VCaP (cell line): Measurements from ENCODE around the gene WDR90.

Experiments
- H3K27ac ChIP-seq: fragments of 450-650 bp; 2 replicates; pipeline ENCODE4 v1.5.1; 2017
- TF ChIP-seq, protein P1 (sequence below): fragments of 450-650 bp; conservative IDR thresholded peaks from 2 replicates; pipeline ENCODE4 v1.5.1; 2017; ENCODE audit warnings: mild to moderate bottlenecking, moderate library complexity

WDR90 gene

DNA sequence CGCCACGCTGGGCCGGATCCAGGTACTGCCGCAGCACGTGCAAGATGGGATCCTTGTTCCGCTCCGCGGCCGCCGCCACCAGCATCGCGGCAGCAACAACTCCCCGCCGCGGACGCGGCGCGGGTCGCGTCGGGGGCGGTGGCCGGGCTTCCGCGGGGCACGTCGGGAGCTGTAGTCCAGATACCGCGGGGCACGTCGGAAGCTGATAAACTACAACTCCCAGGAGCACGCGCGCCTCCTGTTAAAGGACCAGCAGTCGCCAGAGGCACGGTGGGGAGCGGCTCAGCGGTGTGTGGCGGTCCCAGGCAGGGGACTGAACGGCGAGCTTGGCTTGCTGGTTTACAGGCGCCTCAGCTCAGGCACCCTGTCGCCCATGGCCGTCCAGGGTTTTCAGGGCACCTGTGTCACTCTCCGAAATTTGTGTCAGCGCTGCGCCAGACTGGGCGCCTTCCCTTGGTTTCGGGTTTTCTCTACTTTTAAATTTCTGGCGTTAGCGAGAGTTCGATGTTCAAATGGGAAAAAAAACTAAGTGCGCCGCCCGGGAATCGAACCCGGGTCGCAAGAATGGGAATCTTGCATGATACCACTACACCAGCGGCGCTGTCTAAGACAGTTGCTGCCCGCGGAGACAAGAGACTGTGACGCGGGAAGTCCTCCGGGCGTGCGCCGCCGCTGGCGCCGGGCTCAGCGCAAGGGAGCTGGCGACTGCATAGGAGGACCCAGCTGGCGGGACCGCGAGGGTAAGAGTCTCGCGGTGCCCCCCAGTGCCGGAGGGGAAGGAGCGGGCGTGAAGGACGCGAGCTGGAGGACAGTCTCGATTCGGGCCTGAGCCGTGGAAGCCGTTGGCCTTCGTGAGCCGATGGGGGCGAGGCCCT is 12.7 kb upstream of the WDR90 start, which contains the start of gene METTL26:
METTL26 (minus strand) TSS at position 100 of the 875 bp plus-strand sequence; CDS start at position 85, 15 bp downstream.
- TF ChIP-seq, protein P1, sequence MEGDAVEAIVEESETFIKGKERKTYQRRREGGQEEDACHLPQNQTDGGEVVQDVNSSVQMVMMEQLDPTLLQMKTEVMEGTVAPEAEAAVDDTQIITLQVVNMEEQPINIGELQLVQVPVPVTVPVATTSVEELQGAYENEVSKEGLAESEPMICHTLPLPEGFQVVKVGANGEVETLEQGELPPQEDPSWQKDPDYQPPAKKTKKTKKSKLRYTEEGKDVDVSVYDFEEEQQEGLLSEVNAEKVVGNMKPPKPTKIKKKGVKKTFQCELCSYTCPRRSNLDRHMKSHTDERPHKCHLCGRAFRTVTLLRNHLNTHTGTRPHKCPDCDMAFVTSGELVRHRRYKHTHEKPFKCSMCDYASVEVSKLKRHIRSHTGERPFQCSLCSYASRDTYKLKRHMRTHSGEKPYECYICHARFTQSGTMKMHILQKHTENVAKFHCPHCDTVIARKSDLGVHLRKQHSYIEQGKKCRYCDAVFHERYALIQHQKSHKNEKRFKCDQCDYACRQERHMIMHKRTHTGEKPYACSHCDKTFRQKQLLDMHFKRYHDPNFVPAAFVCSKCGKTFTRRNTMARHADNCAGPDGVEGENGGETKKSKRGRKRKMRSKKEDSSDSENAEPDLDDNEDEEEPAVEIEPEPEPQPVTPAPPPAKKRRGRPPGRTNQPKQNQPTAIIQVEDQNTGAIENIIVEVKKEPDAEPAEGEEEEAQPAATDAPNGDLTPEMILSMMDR: no peak
- H3K27ac ChIP-seq: peak within 1 kb of the TSS; percentile 86

DNA sequence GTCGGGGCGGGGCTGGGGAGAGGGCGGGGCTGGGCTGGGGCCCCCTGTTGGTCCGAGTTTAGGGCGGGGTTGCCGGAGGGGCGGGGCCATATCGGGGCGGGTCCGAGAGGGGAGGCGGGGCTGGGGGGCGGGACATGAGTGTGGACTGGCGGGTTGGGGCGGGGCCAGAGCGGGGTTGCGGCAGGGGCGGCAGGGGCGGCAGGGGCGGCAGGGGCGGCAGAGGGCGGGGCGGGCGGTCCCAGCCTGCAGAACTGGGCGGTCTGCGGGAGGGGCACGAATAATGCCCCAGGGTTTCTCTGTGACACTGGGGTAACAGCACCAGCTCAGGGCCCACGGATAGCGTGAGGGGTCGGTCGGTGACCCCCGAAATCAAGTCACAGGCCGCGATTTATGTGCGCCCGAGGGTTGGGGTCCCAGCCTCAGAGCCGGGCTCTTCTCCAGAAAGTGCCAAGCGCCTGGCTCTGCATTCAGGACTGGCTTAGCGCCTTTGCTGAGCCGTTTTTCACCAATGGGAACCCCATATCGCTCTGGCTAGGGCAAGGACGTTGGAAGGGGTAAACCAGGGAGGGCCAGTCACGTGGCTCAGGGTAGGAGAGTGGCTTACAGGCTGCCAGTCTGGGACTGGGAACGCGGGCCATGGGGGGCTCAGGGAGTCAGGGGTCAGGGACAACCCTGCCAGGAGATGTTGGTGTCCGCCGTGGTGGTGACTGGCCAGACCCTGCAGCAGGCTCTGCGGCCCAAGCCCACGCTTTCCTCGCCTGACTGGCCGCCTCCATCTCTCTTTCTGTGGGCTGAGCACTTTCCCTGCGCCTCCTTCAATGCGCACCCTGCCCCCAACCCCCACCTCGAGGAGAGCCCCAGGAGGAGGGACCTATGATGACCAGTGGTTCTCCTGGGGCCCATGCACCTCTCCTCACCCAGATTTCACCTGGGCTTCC is 11.8 kb upstream of the WDR90 start:
- TF ChIP-seq, protein P1: no peak
- H3K27ac ChIP-seq: peak overlapping the region; percentile 86

DNA sequence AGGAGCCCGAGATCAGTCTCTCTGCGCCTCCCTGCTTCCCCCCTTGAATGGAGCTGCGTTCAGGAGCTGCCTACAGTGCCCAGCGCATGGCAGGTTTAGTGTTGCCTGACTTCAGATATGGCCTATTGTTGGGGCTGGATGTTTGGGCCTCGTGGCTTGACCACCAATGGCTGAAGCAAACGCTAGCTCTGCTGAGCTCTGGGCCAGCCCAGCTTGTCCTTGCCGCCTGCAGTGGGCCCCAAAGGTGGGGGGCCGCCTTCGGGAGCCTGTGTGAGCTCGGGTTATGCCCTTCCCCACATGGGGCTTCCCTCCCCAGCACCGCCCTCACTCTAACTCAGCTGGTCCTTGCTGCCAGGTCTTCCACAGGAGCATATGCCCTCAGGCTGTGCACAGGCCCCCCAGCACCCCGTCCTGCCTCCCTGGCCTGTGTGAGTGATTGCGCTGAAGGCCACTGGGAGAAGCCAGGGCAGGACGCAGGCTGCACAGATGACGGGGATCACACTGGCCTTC is 11.1 kb upstream of the WDR90 start:
- H3K27ac ChIP-seq: peak overlapping the region; percentile 86; the same call in 1 of the 2 replicates
- TF ChIP-seq, protein P1: no peak

DNA sequence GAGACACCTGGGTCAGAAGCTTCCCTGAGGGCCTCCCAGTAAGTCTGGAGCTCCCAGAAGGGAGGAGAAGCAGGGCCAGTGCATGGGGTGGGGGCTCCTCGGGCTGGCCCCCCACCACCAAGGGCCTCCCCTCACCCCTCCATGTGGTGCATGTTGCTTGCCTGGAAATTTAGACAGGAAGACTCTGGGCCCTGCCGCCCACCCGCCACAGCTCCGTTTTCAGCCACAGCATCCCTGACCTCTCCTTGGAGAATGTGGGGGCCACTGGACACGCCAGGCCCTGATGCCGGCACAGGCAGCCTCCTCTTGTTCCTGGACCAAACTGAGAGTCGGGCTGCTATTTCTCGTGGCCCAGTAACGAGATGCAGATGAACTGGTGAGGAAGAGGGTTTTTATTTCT is 10.3 kb upstream of the WDR90 start:
- no peak overlapping the region for H3K27ac ChIP-seq
- TF ChIP-seq, protein P1: no peak

DNA sequence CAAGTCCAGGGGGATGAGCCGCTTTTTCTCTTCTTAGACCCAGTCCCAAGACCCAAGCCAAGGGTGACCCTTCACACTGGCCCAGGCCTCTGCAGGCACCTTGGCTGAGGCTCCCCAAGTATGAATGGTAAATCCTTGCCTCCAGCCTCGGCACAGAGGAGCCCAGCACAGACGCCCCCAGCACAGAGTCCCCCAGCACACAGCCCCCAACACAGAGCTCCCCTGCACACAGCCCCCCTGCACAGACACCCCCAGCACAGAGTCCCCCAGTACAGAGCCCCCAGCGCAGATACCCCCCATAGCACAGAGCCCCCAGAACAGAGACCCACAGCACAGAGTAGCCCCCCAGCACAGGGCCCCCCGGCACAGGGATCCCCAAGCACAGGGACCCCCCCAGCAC is 8.6 kb upstream of the WDR90 start:
- H3K27ac ChIP-seq: no peak overlapping the region
- TF ChIP-seq, protein P1: no peak

DNA sequence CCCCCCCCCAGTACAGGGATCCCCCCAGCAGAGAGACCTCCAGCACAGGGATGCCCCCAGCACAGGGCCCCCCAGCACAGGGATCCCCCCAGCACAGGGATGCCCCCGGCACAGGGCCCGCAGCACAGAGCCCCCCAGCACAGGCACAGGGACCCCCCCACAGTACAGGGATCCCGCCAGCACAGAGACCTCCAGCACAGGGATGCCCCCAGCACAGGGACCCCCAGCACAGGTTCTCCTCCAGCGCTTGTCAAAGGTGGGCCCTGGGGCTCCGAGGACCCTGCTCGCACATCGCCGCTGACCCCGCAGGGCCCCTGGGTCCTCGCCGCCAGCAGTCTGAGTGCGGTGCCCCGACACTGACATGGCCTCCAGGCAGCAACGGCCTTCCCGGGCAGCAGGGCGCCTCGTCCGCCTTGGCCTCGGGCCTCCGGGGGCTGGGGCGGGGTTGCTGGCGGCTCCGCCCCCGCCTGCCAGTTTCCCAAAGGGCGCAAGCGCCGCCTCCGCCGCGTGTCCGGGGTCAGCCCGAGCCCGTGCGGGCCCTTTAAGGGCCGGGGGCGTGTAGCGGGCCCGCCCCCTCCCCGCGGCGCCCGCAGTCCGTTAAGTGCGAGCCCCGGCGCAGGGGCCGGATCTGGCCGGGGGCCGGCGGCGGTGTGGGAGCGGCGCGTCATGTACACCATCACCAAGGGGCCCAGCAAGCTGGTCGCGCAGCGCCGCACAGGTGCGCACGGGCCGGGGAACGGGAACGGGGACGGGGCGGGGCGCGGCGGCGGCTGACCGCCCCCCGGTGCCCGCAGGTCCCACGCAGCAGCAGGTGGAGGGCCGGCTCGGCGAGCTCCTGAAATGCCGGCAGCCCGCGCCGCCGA is 7.6 kb upstream of the WDR90 start, which contains the start of gene MCRIP2:
MCRIP2 (plus strand) TSS at position 503 of the 863 bp plus-strand sequence; CDS start at position 667, 164 bp downstream.
- H3K27ac ChIP-seq: peak within 1 kb of the TSS; percentile 86
- TF ChIP-seq, protein P1: no peak
